Breast epithelium (tissue), 3 donors: ENCODE data around the gene PIAS1.

Source experiments
- POLR2A ChIP-seq: fragments of 450-650 bp; IDR thresholded peaks from one replicate; pipeline ENCODE4 v1.6.1; 2016; ENCODE audit warnings: antibody characterized with exemption, mild to moderate bottlenecking, moderate library complexity
- POLR2AphosphoS5 ChIP-seq, 3 donors: sonication (generic); formaldehyde crosslinking; IDR thresholded peaks; one replicate each; pipeline ENCODE4 v1.6.1; 2017; ENCODE audit warnings: antibody characterized with exemption in 3 of 3

GRCh38 chr15:68239025-68239424 is 184.9 kb downstream of the PIAS1 start:
- TF ChIP-seq POLR2A = no peak
- no peak for TF ChIP-seq POLR2AphosphoS5 (IDR thresholded peaks at IDR 0.05)
